MM.1S (cell line): ENCODE results near the gene MRPS6.

Experiments used
- CTCF ChIP-seq: fragments of 300-600 bp; sonication (generic); IDR thresholded peaks from 2 replicates; pipeline ENCODE4 v1.5.1; 2016; ENCODE audit warnings: antibody characterized with exemption, low read length, mixed read lengths
- EZH2 ChIP-seq: fragments of 300-600 bp; sonication (generic); optimal IDR thresholded peaks from 2 replicates; pipeline ENCODE3; 2017; ENCODE audit warnings: low read depth, mild to moderate bottlenecking, antibody characterized with exemption, low read length, mixed read lengths

- no peak for TF ChIP-seq CTCF
- TF ChIP-seq EZH2 = no peak
Observed at GRCh38 chr21:34129039-34129891, 55.9 kb downstream of the MRPS6 start.
